ENCODE measurements around the gene CFAP99. TPM values are rescaled to one million over a fixed set of nuclear protein-coding genes. Genes with fewer than 3 reads are reported as not detected.
A peak's percentile ranks its signal among the peaks of the same experiment; 100 is the strongest.

Gene CFAP99
- total RNA-seq (2021; fragmentation: NEBNext Ultra II Directional; extraction: Animal tissue kit (Norgen Biotek cat#: 25700)) (not detected in 2 replicates), polyA plus RNA-seq (2011; rRNA removed) (0.09 TPM in 1 of 2 replicates, not detected in the other), polyA minus RNA-seq (2011; rRNA and poly(A)+ RNA removed) (not detected in 2 replicates)
- 0.36 TPM for polyA plus RNA-seq (2011; cell fraction: cytosol; rRNA removed)
- polyA plus RNA-seq (2011; cell fraction: nucleus; rRNA removed) = 0.90 TPM
- polyA plus RNA-seq (2012, experiment 1 of 2) = 0.25 TPM in 1 of 4 replicates, not detected in the others
- polyA plus RNA-seq (2012, experiment 2 of 2) = not detected
- 0.12 TPM for polyA plus RNA-seq (2013, experiment 1 of 2)
- 0.13 TPM for polyA plus RNA-seq (2013, experiment 2 of 2)
- polyA minus RNA-seq (2011; cell fraction: cytosol; rRNA and poly(A)+ RNA removed) = not detected
- polyA minus RNA-seq (2011; cell fraction: nucleus; rRNA and poly(A)+ RNA removed) = not detected
- long read RNA-seq, experiment 1 = 0 reads
- long read RNA-seq, experiment 2 = 0 reads

GRCh38 chr4:2418650-2419571 lies at the start of gene CFAP99:
Gene CFAP99, plus strand, starts transcription at chr4:2418955.
- Histone ChIP-seq H4K91ac (replicated peaks; ENCODE audit: insufficient read length, low read length) (no peak within 1 kb of the TSS), H3K14ac (ENCODE audit: insufficient read length) (no peak within 1 kb of the TSS), H2BK120ac (replicated peaks; ENCODE audit: low read depth, low read length) (no peak within 1 kb of the TSS), H3K23me2 (ENCODE audit: low read depth, low read length) (peaks cover 19% of the 10 kb centered on the region; the same call in 1 of the 2 replicates), H3K4me3 (ENCODE audit: extremely low read depth in 1 of 4, insufficient read depth in 2 of 4, low read depth in 3 of 4, low read length in 4 of 4) (peak within 1 kb of the TSS; percentile 39 to 69 (median 48)), H3K4me1 (replicated peaks in 1 of 4; ENCODE audit: control insufficient read depth in 3 of 4, insufficient read depth in 4 of 4, low read length in 3 of 4) (peaks cover 5 to 30% (median 18%) of the 10 kb centered on the region in 4 experiments), H3K27me3 (replicated peaks in 1 of 4; ENCODE audit: control insufficient read depth in 3 of 4, extremely low read depth in 1 of 4, insufficient read depth in 3 of 4, low read length in 3 of 4) (peaks cover 36 to 66% (median 59%) of the 10 kb centered on the region in 4 experiments), H3K56ac (replicated peaks; ENCODE audit: insufficient read length, low read depth, low read length) (no peak within 1 kb of the TSS), H2BK5ac (ENCODE audit: low read depth, low read length) (no peak within 1 kb of the TSS), H2BK15ac (ENCODE audit: low read length) (no peak within 1 kb of the TSS), H3K79me2 (ENCODE audit: control insufficient read depth in 1 of 2, insufficient read depth in 2 of 2, low read length in 2 of 2) (no peaks in the 10 kb centered on the region), H3K4me2 (ENCODE audit: insufficient read depth in 1 of 2, low read depth in 2 of 2, low read length in 2 of 2) (peak within 1 kb of the TSS; percentile 80 to 96), H3K27ac (ENCODE audit: low read depth, low read length) (no peak within 1 kb of the TSS), H3K9me3 (ENCODE audit: insufficient read depth in 2 of 2, low read depth in 1 of 2, low read length in 1 of 2) (no peaks in the 10 kb centered on the region), H2AFZ (ENCODE audit: low read length) (no peak within 1 kb of the TSS), H3K36me3 (ENCODE audit: control insufficient read depth in 2 of 4, insufficient read depth in 4 of 4, low read length in 3 of 4) (no peaks in the 10 kb centered on the region), H3K4ac (replicated peaks; ENCODE audit: insufficient read length, low read depth, low read length) (no peak within 1 kb of the TSS), H4K5ac (ENCODE audit: insufficient read length, low read depth, low read length) (no peak within 1 kb of the TSS), H4K8ac (ENCODE audit: extremely low read depth, insufficient read depth, low read length) (no peak within 1 kb of the TSS), H2BK12ac (ENCODE audit: low read depth, low read length) (no peak within 1 kb of the TSS; the same call in 1 of the 2 replicates), H2AK5ac (ENCODE audit: low read depth, low read length) (no peak within 1 kb of the TSS), H2BK20ac (ENCODE audit: low read length) (no peak within 1 kb of the TSS), H3K23ac (ENCODE audit: insufficient read length) (no peak within 1 kb of the TSS), H4K20me1 (replicated peaks in 1 of 2; ENCODE audit: control insufficient read depth in 1 of 2, insufficient read depth in 2 of 2, low read length in 2 of 2) (peaks cover 2 to 9% of the 10 kb centered on the region in 2 experiments), H3K9ac (replicated peaks in 1 of 4; ENCODE audit: extremely low read depth in 1 of 4, low read depth in 3 of 4, low read length in 3 of 4) (peak within 1 kb of the TSS in 1 of 4 experiments; percentile 29; a peak in 2 of 7 replicates), H3K79me1 (ENCODE audit: low read depth, low read length) (no peaks in the 10 kb centered on the region), H3K18ac (ENCODE audit: extremely low read depth, low read length) (no peak within 1 kb of the TSS)
- ChIA-PET CTCF (ENCODE audit: partially characterized antibody) (interaction anchor here (0.6 to 1.5 kb wide), 3 partner anchors 23 to 1142 kb away, joined by 4 to 6 read pairs (median 4); no protein-coding TSS in a partner anchor), POLR2A (ENCODE audit: partially characterized antibody) (interaction anchor here (0.7 to 1.6 kb wide), 4 partner anchors 10 to 50 kb away, joined by 3 to 5 read pairs (median 3); partner anchors contain the start of gene RNF4)
- WGBS, 2 experiments (ENCODE audit: extremely low coverage in 1 of 2, insufficient coverage in 1 of 2, insufficient read length in 1 of 2, insufficient replicate concordance in 2 of 2, low coverage in 1 of 2, low lambda C conversion rate in 2 of 2, missing lambda C conversion rate in 1 of 2) = 7% methylated on average over 38 of the region's 94 CpGs; no CpG with 5 or more reads in 1 of the 2 experiments
- peak; percentile 89 to 95 for DNase-seq (ENCODE audit: low read depth in 1 of 2, low spot score in 2 of 2)
- no peak for FAIRE-seq
- TF ChIP-seq CTCF (IDR thresholded peaks at IDR 0.05; ENCODE audit: control extremely low read depth in 1 of 3, insufficient read depth in 1 of 3, low read depth in 1 of 3, low read length in 3 of 3) (peak in 1 of 3 experiments; percentile 28; a peak in 1 of 4 replicates), CBX8 (IDR thresholded peaks at IDR 0.05; ENCODE audit: borderline replicate concordance, low read depth, low read length) (no peak), SP1 (IDR thresholded peaks at IDR 0.05; ENCODE audit: low read depth, low read length) (no peak), MAX (IDR thresholded peaks at IDR 0.05) (peak; percentile 72), SIN3A (conservative IDR thresholded peaks at IDR 0.05 in 1 of 2, IDR thresholded peaks at IDR 0.05 in 1 of 2; ENCODE audit: low read depth in 1 of 2, low read length in 2 of 2) (peak; percentile 96 to 97)

Measured in H1 (cell line).